Cardiac septum (tissue), 1 donor: ENCODE measurements around the gene TEX35. TPM values are rescaled to one million over a fixed set of nuclear protein-coding genes. Genes with fewer than 3 reads are reported as not detected.

Experiments used
- DNase-seq: peaks from one replicate; pipeline ENCODE4 v3.0.0-alpha.2; 2020; ENCODE audit warnings: low spot score
- intact Hi-C: fragments of 100-400 bp; cut with DNase I; formaldehyde crosslinking; loops from one replicate; pipeline ENCODE4 v1.14.0; 2022
- total RNA-seq: library from RNA; stranded (reverse); fragmentation: NEBNext Ultra II Directional; extraction: Animal tissue kit (Norgen Biotek cat#: 25700); gene quantifications from one replicate; pipeline ENCODE4 v1.2.1, GENCODE V29; 2021
- donor health status: DM: no; HTN: no; CAD: no.

The TEX35 gene
- total RNA-seq, 1 donor from 2014 or later: not detected

GRCh38 chr1:178492341-178492740 is 20.6 kb upstream of the TEX35 start:
- DNase-seq: no peak
- intact Hi-C loops: no loop called here

GRCh38 chr1:178493301-178493741 is 19.6 kb upstream of the TEX35 start:
- DNase-seq: peak; percentile 69
- intact Hi-C loops: no loop called here

GRCh38 chr1:178494569-178494971 is 18.3 kb upstream of the TEX35 start:
- peak; percentile 77 for DNase-seq
- intact Hi-C loops: no loop called here

- DNase-seq: peak; percentile 50
Measured at GRCh38 chr1:178495158-178495557, 17.8 kb upstream of the TEX35 start.

GRCh38 chr1:178495741-178496409 is 17.0 kb upstream of the TEX35 start:
- intact Hi-C loops: loop anchor here (5.0 kb wide), 1 partner anchor 534 kb away; no protein-coding TSS in a partner anchor
- DNase-seq: peak; percentile 50

More at GRCh38 chr1:178495158-178495557, 17.8 kb upstream of the TEX35 start:
- intact Hi-C loops: loop anchor here (5.0 kb wide), 1 partner anchor 533 kb away; no protein-coding TSS in a partner anchor

GRCh38 chr1:178496410-178497135 is 16.3 kb upstream of the TEX35 start, which contains the start of gene CLEC20A:
TSS of gene CLEC20A (minus strand) at chr1:178496964. CDS start at chr1:178496939, 25 bp downstream.
- DNase-seq: peak; percentile 35
- intact Hi-C loops: loop anchor here (5.0 kb wide), 1 partner anchor 534 kb away; no protein-coding TSS in a partner anchor

GRCh38 chr1:178497903-178498478 is 14.9 kb upstream of the TEX35 start:
- peak; percentile 54 for DNase-seq
- intact Hi-C loops: loop anchor here (5.0 kb wide), 1 partner anchor 536 kb away; no protein-coding TSS in a partner anchor

GRCh38 chr1:178498896-178499675 is 13.8 kb upstream of the TEX35 start:
- no peak for DNase-seq

GRCh38 chr1:178500091-178500770 is 12.7 kb upstream of the TEX35 start:
- DNase-seq: no peak
- intact Hi-C loops: loop anchor here (2.0 to 10.0 kb wide), 2 partner anchors 189 to 445 kb away; no protein-coding TSS in a partner anchor

More at GRCh38 chr1:178498896-178499675, 13.8 kb upstream of the TEX35 start:
- intact Hi-C loops: loop anchor here (5.0 kb wide), 1 partner anchor 537 kb away; no protein-coding TSS in a partner anchor

GRCh38 chr1:178500936-178501554 is 11.9 kb upstream of the TEX35 start:
- intact Hi-C loops: loop anchor here (2.0 to 10.0 kb wide), 2 partner anchors 190 to 446 kb away; no protein-coding TSS in a partner anchor
- DNase-seq: no peak

GRCh38 chr1:178501705-178502329 is 11.1 kb upstream of the TEX35 start:
- intact Hi-C loops: loop anchor here (2.0 to 10.0 kb wide), 2 partner anchors 191 to 447 kb away; no protein-coding TSS in a partner anchor
- DNase-seq: peak; percentile 86

- no peak for DNase-seq
- intact Hi-C loops: loop anchor here (10.0 kb wide), 1 partner anchor 448 kb away; no protein-coding TSS in a partner anchor
Measured at GRCh38 chr1:178502330-178502714, 10.6 kb upstream of the TEX35 start.

- intact Hi-C loops: loop anchor here (10.0 kb wide), 1 partner anchor 448 kb away; no protein-coding TSS in a partner anchor
- no peak for DNase-seq
Measured at GRCh38 chr1:178502856-178503255, 10.1 kb upstream of the TEX35 start.

- intact Hi-C loops: loop anchor here (10.0 kb wide), 1 partner anchor 449 kb away; no protein-coding TSS in a partner anchor
- peak; percentile 63 for DNase-seq
Measured at GRCh38 chr1:178503316-178503715, 9.6 kb upstream of the TEX35 start.

GRCh38 chr1:178503849-178504248 is 9.1 kb upstream of the TEX35 start:
- DNase-seq: peak; percentile 27
- intact Hi-C loops: loop anchor here (10.0 kb wide), 1 partner anchor 449 kb away; no protein-coding TSS in a partner anchor

- intact Hi-C loops: loop anchor here (10.0 kb wide), 1 partner anchor 449 kb away; no protein-coding TSS in a partner anchor
- DNase-seq: no peak
Measured at GRCh38 chr1:178504286-178504685, 8.6 kb upstream of the TEX35 start.

GRCh38 chr1:178506177-178506576 is 6.7 kb upstream of the TEX35 start:
- DNase-seq: peak; percentile 62
- intact Hi-C loops: loop anchor here (10.0 kb wide), 1 partner anchor 451 kb away; no protein-coding TSS in a partner anchor
